GM21529 (cell line): ENCODE results near the gene GADD45GIP1.
A peak's percentile ranks its signal among the peaks of the same experiment; 100 is the strongest.
"Not testable (repeated sequence)": the region's sequence is repeated elsewhere in the genome, so short reads cannot be mapped to it uniquely, and the experiment has no call there.

Experiments
- ATAC-seq: cut with Tn5 transposase; IDR thresholded peaks from one replicate; pipeline ENCODE4 v1.9.1; 2021; ENCODE audit not compliant: unreplicated experiment

Gene GADD45GIP1

DNA sequence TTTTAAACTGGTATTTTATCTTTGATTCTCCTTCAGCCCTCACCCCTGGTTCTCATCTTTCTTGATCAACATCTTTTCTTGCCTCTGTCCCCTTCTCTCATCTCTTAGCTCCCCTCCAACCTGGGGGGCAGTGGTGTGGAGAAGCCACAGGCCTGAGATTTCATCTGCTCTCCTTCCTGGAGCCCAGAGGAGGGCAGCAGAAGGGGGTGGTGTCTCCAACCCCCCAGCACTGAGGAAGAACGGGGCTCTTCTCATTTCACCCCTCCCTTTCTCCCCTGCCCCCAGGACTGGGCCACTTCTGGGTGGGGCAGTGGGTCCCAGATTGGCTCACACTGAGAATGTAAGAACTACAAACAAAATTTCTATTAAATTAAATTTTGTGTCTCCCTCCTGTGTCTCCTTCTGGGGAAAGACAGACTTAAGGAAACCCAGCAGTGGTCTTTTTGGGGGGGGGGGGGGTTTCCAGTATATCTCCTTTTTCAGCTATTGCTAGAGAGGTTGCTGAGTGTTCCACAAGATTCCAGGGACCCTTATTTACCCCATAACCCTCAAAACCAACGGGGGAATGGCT is 12.8 kb downstream of the GADD45GIP1 start:
- no peak for ATAC-seq

DNA sequence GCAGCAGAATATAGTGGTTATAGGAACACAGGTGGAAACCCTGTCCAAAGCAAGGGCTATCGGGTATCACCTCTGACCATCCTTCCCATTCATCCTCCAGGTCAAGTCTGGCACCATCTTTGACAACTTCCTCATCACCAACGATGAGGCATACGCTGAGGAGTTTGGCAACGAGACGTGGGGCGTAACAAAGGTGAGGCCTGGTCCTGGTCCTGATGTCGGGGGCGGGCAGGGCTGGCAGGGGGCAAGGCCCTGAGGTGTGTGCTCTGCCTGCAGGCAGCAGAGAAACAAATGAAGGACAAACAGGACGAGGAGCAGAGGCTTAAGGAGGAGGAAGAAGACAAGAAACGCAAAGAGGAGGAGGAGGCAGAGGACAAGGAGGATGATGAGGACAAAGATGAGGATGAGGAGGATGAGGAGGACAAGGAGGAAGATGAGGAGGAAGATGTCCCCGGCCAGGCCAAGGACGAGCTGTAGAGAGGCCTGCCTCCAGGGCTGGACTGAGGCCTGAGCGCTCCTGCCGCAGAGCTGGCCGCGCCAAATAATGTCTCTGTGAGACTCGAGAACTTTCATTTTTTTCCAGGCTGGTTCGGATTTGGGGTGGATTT is 13.5 kb downstream of the GADD45GIP1 start:
- no peak for ATAC-seq

DNA sequence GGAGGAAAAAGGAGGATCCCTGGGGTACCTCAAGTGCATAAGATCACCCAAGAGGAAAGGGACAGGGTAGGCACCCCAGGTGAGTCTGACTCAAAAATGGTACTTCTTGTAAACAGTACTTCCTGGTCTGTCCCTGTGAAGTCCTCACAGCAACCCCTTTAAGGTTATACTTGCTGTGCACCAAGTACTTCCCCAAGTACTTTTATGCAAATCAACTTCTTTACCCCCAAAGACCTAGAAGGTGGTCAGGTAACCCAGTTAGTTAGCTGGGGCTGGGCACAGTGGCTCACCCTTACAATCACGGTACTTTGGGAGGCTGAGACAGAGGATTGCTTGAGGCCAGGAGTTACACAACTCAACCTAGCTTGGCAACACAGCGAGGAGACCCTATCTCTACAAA is 16.1 kb downstream of the GADD45GIP1 start:
- no peak for ATAC-seq

DNA sequence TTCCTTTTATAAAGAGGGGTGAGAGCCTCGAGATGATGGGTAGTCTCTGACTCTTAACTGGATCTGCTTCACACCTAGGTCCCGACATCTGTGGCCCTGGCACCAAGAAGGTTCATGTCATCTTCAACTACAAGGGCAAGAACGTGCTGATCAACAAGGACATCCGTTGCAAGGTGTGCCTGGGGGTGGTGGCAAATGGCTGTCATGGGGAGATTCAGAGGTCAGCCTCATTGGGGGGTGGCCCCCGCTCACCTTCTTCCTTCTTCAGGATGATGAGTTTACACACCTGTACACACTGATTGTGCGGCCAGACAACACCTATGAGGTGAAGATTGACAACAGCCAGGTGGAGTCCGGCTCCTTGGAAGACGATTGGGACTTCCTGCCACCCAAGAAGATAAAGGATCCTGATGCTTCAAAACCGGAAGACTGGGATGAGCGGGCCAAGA is 17.0 kb downstream of the GADD45GIP1 start:
- ATAC-seq = no peak

DNA sequence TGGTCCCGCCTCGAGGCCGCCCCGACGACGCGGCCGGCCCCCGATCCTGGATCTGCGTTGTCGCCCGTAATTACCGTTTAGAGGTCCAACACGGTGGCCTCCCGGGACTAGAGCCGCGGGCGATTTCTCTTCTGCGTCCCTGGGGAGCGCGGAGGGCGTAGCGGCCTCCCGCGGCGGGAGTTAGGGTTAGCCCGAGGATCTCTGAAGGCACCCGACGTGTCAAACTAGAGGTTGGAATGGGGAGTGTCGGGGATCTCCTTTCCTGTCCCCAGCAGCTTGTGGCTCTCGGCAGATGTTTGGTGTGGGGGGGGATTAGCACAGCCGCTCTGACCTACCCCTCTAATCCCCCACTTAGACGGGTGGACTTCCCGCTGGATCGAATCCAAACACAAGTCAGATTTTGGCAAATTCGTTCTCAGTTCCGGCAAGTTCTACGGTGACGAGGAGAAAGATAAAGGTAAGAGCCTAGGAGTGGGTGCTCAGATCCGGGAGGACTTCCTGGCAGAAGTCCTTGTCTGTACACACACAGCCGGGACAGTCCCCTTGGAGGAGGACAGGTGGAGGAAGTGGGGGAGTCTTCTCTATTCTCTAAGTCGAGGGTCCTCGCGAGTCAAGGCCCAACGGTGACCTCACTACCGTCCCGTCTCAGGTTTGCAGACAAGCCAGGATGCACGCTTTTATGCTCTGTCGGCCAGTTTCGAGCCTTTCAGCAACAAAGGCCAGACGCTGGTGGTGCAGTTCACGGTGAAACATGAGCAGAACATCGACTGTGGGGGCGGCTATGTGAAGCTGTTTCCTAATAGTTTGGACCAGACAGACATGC is 18.0 kb downstream of the GADD45GIP1 start:
- ATAC-seq = peak; percentile 5

DNA sequence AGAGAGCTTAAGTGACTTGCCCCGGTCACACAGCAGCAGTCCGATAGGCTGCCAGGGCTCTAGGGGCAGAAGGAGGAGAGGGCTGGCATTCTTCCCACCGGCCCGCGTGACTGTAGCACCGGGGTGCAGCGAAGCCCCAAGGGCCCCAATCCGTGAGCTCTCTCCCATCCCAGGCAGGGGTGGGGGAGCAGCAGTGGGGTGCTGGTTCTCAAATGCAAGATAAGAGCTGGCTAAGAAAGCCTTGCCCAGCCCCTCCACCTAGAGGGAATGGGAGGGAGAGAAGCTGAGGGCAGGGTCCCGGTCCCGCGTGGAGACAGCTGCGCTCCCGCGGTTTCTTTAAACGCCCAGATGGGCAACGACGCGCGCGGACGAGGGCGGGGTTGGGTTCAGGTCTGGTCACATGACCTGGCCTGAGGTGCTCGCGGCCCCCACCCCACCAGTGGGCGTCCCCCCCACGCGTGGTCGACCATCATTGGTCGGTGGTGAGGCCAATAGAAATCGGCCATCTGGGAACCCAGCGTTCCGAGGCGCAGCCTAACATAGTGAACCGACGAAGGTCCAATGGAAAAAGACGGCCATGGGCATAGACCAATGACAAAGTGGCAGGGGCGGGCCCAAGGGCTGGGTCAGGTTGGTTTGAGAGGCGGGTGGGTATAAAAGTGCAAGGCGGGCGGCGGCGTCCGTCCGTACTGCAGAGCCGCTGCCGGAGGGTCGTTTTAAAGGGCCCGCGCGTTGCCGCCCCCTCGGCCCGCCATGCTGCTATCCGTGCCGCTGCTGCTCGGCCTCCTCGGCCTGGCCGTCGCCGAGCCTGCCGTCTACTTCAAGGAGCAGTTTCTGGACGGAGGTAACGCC is 18.9 kb downstream of the GADD45GIP1 start, which contains the start of gene CALR:
Gene CALR (plus strand): TSS at position 683 of the 852 bp plus-strand sequence. CDS start 71 bp downstream, at position 754.
- ATAC-seq = peak; percentile 81

DNA sequence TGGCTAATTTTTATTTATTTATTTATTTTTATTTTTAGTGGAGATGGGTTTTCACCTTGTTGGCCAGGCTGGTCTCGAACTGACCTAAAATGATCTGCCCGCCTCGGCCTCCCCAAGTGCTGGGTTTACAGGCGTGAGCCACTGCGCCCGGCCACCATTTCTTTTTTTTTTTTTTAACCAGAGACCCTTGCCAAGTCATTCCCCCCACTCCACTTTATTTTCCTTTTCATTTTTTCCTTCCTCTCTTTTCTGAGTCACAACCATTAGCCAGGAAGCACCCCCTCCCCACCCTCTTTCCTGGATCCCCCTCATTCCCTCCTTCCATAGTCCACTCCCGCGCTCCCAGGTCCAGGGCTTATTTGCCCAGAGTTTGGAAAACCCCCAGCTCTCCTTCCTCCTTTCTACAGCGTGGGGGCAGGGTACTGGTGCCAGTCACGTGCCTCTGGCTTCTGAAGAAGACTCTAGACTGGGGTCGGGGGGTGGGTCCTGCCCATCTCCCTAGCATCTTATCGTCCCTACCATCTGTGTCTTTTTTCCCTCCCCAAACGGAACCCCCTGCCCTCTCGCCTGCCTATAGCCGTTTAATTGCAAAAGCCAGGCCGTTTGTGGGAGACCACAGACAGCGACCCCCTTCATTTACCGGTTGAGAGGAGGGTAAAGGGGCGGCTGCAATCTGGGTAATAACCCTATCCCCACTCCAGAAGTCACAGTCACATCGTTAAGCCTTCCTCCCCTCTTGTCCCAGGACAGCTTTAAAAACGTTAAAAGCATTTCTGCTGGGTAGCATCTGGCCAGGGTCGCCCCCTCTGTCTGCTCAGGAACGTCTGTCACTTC is 19.7 kb downstream of the GADD45GIP1 start:
- ATAC-seq = no peak

DNA sequence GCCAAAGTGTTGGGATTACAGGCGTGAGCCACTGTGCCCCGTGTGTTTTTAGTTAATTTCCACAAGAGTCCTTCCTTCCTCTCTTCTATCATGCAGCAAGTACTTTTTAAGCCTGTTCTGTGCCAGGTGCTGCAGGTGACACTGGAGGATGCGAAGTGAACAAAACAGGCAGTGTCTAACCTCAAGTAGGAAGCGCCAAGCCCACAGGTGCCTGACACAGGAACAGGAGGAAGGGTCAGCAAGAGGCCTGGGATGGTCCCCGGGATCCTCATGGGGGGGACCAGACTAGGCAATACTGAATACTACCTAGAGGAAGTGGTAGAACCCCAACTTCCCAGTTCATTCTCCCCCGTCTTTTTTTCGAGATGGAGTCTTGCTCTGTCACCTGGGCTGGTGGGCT is 20.4 kb downstream of the GADD45GIP1 start:
- no peak for ATAC-seq

DNA sequence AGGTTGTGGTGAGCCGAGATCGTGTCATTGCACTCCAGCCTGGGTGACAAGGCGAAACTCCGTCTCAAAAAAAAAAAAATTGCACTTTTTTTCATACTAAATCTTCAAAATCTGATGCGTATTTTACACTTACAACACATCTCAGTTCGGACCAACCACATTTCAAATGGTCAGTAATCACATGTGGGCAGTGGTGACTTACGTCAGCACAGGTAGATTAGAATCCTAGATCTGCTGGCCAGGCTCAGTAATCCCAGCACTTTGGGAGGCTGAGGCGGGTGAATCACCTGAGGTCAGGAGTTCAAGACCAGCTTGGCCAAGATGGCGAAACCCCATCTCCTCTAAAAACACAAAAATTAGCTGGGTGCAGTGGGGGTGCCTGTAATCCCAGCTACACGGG is 22.0 kb downstream of the GADD45GIP1 start:
- ATAC-seq = no peak

DNA sequence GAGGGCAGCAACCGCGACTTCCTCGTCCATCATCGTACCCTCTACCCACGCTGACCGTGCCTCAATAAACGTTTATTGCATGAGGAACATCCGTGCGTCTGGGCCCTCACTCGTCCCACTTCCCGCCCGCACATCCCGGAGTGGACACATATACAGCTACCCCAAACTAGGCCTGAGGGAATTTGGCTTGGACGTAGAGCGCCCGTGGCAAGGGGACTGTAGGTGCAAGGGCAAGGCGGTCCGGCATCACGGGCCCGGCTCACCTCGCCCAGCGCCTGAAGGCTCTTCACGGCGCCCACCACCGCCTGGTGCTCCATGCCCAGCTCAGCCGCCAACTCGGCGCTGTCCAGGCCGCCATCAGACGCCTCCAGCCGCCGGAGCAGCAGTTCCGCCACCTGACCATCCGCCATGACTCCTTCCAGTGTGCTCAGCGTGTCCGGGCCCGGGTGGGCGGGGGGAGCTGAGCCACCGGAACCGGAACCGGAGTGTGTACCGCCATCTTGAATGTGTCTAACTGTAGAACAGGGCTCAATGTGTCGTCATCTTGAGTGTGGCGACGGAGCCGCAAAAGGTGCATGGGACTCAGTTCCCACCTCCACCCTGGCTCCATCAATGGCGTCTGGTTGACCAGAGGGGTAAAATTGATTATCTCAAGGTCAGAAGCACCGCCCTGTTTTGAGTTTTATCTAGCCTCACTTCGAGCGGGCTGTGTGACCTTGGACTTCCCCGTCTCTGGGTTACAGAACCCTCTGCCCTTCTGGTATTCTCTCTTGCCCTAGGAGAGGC is 23.5 kb downstream of the GADD45GIP1 start, which contains the start of gene FARSA:
Gene FARSA (minus strand): TSS at position 425 of the 786 bp plus-strand sequence. CDS start 15 bp downstream, at position 410.
- peak; percentile 42 for ATAC-seq

DNA sequence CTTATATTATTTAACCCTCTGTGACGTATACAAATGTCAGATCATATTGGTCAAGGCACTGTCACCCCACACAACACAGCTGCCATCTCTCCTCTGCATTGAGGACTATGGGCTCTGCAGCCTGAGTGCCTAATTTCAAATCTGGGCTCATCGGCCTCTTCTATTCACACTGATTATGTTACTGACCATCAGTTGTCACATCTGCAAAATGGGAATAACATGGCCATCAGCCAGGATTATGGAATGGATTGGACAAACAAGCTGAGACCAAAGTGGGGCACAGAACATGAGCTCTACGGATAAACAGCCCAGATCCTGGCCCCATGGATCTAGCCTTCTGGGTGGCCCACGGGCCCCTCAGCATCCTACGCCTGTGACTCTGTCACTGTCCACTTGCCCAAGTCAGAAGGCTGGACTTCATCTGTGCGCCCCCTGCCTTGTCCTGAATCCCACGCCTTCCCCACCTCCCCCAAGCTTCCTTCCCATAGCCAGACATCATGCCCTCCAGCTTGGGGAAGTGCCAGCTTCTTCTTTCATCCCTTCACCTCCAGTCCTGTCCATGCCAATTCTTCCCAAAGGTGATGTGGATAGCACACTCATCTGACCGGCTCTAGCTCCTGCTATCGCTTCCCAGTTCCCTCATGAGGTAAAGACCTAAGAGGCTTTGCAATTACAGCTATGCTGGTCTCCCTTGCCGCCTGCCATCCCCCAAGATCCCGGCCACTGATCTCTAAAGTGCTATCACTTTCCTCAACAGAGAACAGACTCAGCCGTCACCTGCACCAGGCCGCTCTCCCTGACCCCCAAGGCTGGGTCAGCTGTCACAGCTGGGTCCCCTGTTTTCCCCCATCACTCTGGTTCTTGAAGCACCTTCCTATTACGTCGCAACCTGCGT is 24.4 kb downstream of the GADD45GIP1 start:
- ATAC-seq = no peak

DNA sequence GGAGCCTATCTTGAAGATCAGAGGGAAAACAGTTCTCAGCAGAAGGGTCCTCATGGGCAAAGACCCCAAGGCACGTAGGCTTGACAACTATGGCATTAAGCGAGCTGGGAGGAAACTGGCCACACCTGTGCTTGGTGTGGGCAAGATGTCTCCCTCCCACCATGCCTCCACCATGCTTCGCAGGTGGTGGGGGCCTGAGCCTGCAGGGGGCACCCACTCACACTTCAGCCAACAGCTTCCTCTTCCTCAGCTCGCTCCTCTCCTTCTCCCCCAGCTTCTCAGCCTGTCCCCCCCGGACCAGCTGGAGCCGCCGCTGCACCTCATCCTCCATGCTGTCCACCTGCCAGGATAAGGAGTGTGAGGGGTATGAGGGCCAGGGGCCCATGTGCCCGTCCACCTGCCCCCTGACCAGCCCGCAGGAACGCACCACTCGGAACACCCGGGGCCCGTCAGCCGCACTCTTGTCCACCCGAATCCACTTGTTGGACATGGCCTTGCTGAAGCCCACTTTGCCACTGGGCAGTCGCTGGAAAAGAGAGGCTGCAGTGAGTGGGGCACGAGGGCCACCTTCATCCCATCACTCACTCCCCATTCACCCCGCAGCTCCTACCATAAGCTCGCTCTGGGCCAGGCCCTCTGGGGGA is 26.9 kb downstream of the GADD45GIP1 start:
- no peak for ATAC-seq

DNA sequence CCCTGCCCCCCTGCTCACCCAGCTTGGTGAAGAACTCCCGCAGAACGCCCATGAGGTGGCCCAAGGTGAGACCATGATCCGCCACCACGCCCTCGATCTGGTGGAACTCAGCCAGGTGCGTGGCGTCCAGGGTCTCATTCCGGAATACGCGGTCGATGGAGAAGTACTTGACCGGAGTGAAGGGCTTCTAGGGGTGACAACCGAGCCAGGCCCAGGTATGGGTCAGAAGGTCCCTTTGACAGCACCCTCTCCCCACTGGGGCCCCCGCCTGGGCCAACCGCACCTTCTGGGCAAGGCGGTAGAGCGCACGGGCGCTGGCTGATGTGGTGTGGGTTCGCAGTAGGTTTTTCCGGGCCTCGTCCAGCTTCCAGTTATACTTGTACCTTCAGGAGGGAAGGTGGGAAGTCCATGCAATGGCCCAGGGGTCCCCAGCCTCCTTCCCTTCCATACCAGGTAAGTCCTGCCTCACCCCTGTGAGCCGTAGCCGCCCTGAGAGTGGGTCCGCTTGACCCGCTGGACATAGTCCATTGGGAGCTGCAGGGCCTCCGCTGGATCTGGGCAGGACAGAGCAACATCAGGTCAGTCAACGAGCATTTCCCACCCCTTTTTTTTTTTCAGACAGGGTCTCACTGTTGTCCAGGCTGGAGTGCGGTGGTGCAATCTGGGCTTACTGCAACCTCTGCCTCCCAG is 32.3 kb downstream of the GADD45GIP1 start:
- ATAC-seq = no peak

DNA sequence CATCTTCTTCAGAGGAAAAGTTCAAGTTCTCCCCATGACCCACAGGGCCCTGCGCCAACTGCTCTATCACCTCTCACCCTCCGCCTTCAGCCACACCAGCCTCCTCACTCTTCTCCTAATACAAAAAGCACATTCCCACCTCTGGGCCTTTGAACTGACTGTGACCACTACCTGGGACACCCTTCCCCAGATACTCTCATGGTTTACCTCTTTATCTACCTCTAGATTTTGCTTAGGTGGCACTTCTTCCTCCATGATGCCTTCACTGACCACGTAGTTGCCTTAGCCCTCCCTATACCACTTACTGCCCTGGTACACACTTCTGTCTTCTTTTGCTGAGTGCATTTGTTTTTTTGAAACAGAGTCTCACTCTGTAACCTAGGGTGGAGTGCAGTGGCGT is 34.1 kb downstream of the GADD45GIP1 start:
- ATAC-seq = no peak

DNA sequence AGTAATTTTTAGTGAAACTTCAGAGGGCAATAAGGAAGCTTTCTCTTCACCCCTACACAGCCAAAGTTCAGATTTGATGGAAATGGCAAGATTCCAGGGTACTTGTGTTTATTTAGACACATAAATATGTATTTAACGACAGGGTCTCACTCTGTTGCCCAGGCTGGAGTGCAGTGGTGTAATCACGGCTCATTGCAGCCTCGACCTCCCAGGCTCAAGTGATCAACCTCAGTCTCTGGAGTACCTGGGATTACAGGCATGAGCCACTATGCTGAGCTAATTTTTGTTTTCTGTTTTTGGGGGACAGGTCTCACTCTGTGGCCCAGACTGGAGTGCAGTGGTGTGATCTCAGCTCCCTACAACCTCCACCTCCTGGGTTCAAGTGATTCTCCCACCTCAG is 36.0 kb downstream of the GADD45GIP1 start:
- ATAC-seq = no peak

DNA sequence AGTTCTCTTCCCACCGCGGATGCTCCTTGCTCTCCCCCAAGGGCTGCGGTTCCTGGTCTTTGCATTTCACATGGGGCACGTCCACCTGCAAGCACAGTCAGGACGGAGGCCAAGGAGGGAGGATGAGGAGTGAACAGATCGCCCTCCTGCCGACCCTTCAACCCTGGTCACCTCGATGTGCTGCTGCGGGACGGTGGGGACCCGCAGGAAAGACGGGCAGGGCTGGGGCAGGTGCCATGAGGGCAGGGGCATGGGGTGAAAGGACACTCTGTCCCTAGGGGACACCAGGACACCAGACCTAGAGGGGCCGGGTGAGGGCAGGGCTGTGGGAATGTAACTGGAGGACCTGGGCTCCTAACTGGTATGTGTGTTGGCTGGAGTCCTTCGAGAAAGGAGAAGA is 38.8 kb downstream of the GADD45GIP1 start:
- no peak for ATAC-seq

DNA sequence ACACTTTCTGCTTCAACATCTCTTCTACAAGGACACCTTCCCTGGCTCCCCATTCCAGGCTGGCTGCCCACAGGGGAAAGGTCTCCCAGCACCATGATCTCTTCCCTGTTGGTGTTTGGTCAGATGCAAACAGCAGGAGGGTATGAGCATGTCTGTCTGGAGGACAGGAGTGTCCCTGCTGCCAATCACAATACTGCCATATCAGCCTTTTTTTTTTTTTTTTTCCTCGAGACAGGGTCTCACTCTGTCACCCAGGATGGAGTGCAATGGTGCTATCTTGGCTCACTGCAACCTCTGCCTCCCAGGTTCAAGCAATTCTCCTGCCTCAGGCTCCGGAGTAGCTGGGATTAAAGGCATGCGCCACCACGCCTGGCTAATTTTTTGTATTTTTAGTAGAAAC is 41.2 kb downstream of the GADD45GIP1 start:
- not testable (repeated sequence) for ATAC-seq
